Measurements from ENCODE around the gene PPP1CC. TPM values are rescaled to one million over a fixed set of nuclear protein-coding genes. Genes with fewer than 3 reads are reported as not detected.

PPP1CC gene
- total RNA-seq, 4 donors from 2014 or later, result 103 to 135 (median 126) TPM

DNA sequence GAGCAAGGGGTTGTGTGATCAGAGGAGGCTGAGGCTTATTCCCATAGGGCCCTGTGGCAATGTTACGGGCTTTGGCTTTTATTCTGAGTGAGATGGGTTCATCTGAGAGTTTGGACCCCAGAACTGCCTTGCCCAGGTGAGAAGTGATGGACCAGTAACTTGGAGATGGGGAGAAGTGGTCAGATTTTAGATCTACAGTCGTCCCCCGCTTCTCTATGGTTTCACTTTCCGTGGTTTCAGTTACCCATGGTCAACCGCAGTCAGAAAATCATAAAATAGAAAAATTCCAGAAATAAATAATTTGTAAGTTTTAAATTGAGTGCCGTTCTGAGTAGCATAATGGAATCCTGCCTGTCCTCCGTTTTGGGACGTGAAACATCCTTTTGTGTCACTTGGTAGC is 40.2 kb upstream of the PPP1CC start:
- Histone ChIP-seq H3K9me3 (no peaks in the 10 kb centered on the region), H3K27ac (no peak overlapping the region), H3K36me3 (no peaks in the 10 kb centered on the region), H3K4me1 (no peaks in the 10 kb centered on the region), H3K4me3 (no peak overlapping the region), H3K27me3 (no peaks in the 10 kb centered on the region)
- 67 to 96% methylated on average over 4 to 8 of the region's 8 CpGs for WGBS, 2 donors (ENCODE audit: low coverage in 1 of 2)
- no peak for ATAC-seq
- TF ChIP-seq POLR2AphosphoS5 (IDR thresholded peaks at IDR 0.05), result no peak
- no peak for TF ChIP-seq POLR2A (IDR thresholded peaks at IDR 0.05)
- TF ChIP-seq CTCF (IDR thresholded peaks at IDR 0.05), result no peak
- TF ChIP-seq EP300 (IDR thresholded peaks at IDR 0.05), result no peak

DNA sequence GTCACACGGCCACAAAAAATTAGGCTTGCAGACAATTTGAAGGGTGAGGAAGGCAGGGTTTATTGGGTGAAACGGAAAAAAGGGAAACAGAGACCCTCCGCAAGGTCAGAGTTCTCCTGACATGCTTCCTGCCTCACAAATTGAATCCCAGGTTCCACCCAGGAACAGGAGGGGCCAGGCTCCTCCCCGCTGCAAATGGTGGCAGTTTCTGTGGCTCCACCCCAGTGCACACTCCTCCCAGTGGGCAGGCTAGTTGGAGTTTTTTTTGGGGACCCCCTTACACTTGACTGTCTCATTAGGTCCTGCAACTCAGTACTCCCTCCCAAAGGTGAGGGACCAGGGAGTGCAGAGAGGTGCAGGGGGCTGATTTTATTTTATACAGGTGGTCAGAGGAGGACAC is 39.4 kb upstream of the PPP1CC start:
- H3K4me1 ChIP-seq, result no peaks in the 10 kb centered on the region
- no peak for ATAC-seq
- H3K36me3 ChIP-seq, result no peaks in the 10 kb centered on the region
- no peaks in the 10 kb centered on the region for H3K9me3 ChIP-seq
- no peaks in the 10 kb centered on the region for H3K27me3 ChIP-seq
- no peak overlapping the region for H3K27ac ChIP-seq
- TF ChIP-seq POLR2AphosphoS5 (IDR thresholded peaks at IDR 0.05) (no peak), EP300 (IDR thresholded peaks at IDR 0.05) (no peak), POLR2A (IDR thresholded peaks at IDR 0.05) (no peak), CTCF (IDR thresholded peaks at IDR 0.05) (no peak)
- H3K4me3 ChIP-seq, result no peak overlapping the region
- WGBS, 2 donors (ENCODE audit: low coverage in 1 of 2), result 78 to 100% methylated on average over 1 to 4 of the region's 4 CpGs

- H3K4me1 ChIP-seq, result no peaks in the 10 kb centered on the region
- no peaks in the 10 kb centered on the region for H3K9me3 ChIP-seq
- no peak overlapping the region for H3K4me3 ChIP-seq
- no peaks in the 10 kb centered on the region for H3K27me3 ChIP-seq
- TF ChIP-seq POLR2AphosphoS5 (IDR thresholded peaks at IDR 0.05), result no peak
- TF ChIP-seq EP300 (IDR thresholded peaks at IDR 0.05), result no peak
- no peak for TF ChIP-seq POLR2A (IDR thresholded peaks at IDR 0.05)
- TF ChIP-seq CTCF (IDR thresholded peaks at IDR 0.05), result no peak
- no peaks in the 10 kb centered on the region for H3K36me3 ChIP-seq
- 45 to 69% methylated on average over 2 of the region's 4 CpGs for WGBS, 2 donors (ENCODE audit: low coverage in 1 of 2)
- ATAC-seq, result no peak
- no peak overlapping the region for H3K27ac ChIP-seq
Observed at GRCh38 chr12:110780448-110780847, 37.8 kb upstream of the PPP1CC start.

GRCh38 chr12:110778833-110779577 is 36.3 kb upstream of the PPP1CC start:
- H3K9me3 ChIP-seq, result no peaks in the 10 kb centered on the region
- ATAC-seq, result no peak
- H3K36me3 ChIP-seq, result no peaks in the 10 kb centered on the region
- TF ChIP-seq POLR2A (IDR thresholded peaks at IDR 0.05) (no peak), POLR2AphosphoS5 (IDR thresholded peaks at IDR 0.05) (no peak), CTCF (IDR thresholded peaks at IDR 0.05) (no peak), EP300 (IDR thresholded peaks at IDR 0.05) (no peak)
- no peaks in the 10 kb centered on the region for H3K4me1 ChIP-seq
- H3K27ac ChIP-seq, result no peak overlapping the region
- H3K27me3 ChIP-seq, result no peaks in the 10 kb centered on the region
- no peak overlapping the region for H3K4me3 ChIP-seq
- 27 to 34% methylated on average over 5 to 7 of the region's 7 CpGs for WGBS, 2 donors (ENCODE audit: low coverage in 1 of 2)

DNA sequence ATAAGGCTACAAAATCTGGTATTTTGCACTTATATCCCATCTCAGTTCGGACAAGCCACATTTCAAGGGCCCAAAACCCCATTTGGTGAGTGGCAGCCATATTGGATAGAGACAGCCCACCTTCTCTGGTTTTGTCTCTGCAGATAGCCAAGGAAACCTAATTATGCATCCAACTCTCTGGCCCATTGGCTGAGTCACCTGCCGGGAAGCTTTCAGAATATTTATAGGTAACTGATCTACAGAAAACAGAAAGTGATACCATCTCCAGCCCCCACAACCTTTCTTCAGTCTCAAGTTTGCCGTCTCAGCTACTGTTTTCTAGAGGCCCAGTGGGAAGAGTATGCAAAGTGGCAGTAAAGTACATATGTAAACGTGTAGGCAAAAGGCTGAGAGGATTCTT is 33.7 kb upstream of the PPP1CC start:
- Histone ChIP-seq H3K36me3 (no peaks in the 10 kb centered on the region), H3K4me1 (no peaks in the 10 kb centered on the region), H3K9me3 (no peaks in the 10 kb centered on the region), H3K27ac (no peak overlapping the region), H3K27me3 (no peaks in the 10 kb centered on the region), H3K4me3 (no peak overlapping the region)
- no peak for ATAC-seq
- 70 to 74% methylated on average over 3 to 4 of the region's 4 CpGs for WGBS, 2 donors (ENCODE audit: low coverage in 1 of 2)
- no peak for TF ChIP-seq CTCF (IDR thresholded peaks at IDR 0.05)
- no peak for TF ChIP-seq POLR2A (IDR thresholded peaks at IDR 0.05)
- no peak for TF ChIP-seq EP300 (IDR thresholded peaks at IDR 0.05)
- TF ChIP-seq POLR2AphosphoS5 (IDR thresholded peaks at IDR 0.05), result no peak
